Measurements from ENCODE around the gene TBC1D14.
"Not testable (repeated sequence)": the region's sequence is repeated elsewhere in the genome, so short reads cannot be mapped to it uniquely, and the experiment has no call there.

Gene TBC1D14

GRCh38 chr4:7076696-7077082, 167.1 kb downstream of the TBC1D14 start:
- Histone ChIP-seq H3K27ac (no peak overlapping the region), H3K36me3 (replicated peaks) (no peaks in the 10 kb centered on the region), H3K4me3 (ENCODE audit: low read depth, low read length) (no peak overlapping the region), H3K27me3 (replicated peaks) (no peaks in the 10 kb centered on the region)
- in situ Hi-C loops (cut with HindIII; ENCODE audit: low pct_ligation_motif_present, low sequenced_read_pairs), result no loop called here
- DNase-seq, result no peak
- TF ChIP-seq CTCF (IDR thresholded peaks at IDR 0.05; ENCODE audit: low read depth, low read length, missing control alignments), result no peak

GRCh38 chr4:7077371-7077770, 167.7 kb downstream of the TBC1D14 start:
- no peak overlapping the region for H3K27ac ChIP-seq
- H3K4me3 ChIP-seq (ENCODE audit: low read depth, low read length), result no peak overlapping the region
- H3K27me3 ChIP-seq (replicated peaks), result peaks cover 3% of the 10 kb centered on the region
- no peak for DNase-seq
- no peak for TF ChIP-seq CTCF (IDR thresholded peaks at IDR 0.05; ENCODE audit: low read depth, low read length, missing control alignments)
- H3K36me3 ChIP-seq (replicated peaks), result no peaks in the 10 kb centered on the region
- in situ Hi-C loops (cut with HindIII; ENCODE audit: low pct_ligation_motif_present, low sequenced_read_pairs), result no loop called here

- no peak overlapping the region for H3K27ac ChIP-seq
- peaks cover 3% of the 10 kb centered on the region for H3K27me3 ChIP-seq (replicated peaks)
- DNase-seq, result no peak
- in situ Hi-C loops (cut with HindIII; ENCODE audit: low pct_ligation_motif_present, low sequenced_read_pairs), result no loop called here
- H3K4me3 ChIP-seq (ENCODE audit: low read depth, low read length), result no peak overlapping the region
- TF ChIP-seq CTCF (IDR thresholded peaks at IDR 0.05; ENCODE audit: low read depth, low read length, missing control alignments), result no peak
- no peaks in the 10 kb centered on the region for H3K36me3 ChIP-seq (replicated peaks)
These were observed 168.4 kb downstream of the TBC1D14 start for GRCh38 chr4:7078025-7078424.

GRCh38 chr4:7079483-7079882, 169.9 kb downstream of the TBC1D14 start:
- H3K36me3 ChIP-seq (replicated peaks); in situ Hi-C loops (cut with HindIII; ENCODE audit: low pct_ligation_motif_present, low sequenced_read_pairs); H3K27me3 ChIP-seq (replicated peaks); H3K4me3 ChIP-seq (ENCODE audit: low read depth, low read length); DNase-seq; H3K27ac ChIP-seq: not testable (repeated sequence)

- H3K27me3 ChIP-seq (replicated peaks); H3K27ac ChIP-seq; H3K4me3 ChIP-seq (ENCODE audit: low read depth, low read length); DNase-seq; H3K36me3 ChIP-seq (replicated peaks); in situ Hi-C loops (cut with HindIII; ENCODE audit: low pct_ligation_motif_present, low sequenced_read_pairs): not testable (repeated sequence)
These were observed 170.3 kb downstream of the TBC1D14 start for GRCh38 chr4:7079909-7080308.
